Activated naive CD4-positive, alpha-beta T cell treated with anti-CD3 and anti-CD28 coated beads, Interleukin-2, amount 50 U/mL, for 72 hours (primary cell): ENCODE results near the gene PPID. TPM values are rescaled to one million over a fixed set of nuclear protein-coding genes. Genes with fewer than 3 reads are reported as not detected.
A peak's percentile ranks its signal among the peaks of the same experiment; 100 is the strongest.
"Not testable (repeated sequence)": the region's sequence is repeated elsewhere in the genome, so short reads cannot be mapped to it uniquely, and the experiment has no call there.

Experiments used
- ATAC-seq, 2 donors: fragments of 150-1000 bp; cut with Tn5 transposase; 2 replicates each; pipeline ENCODE4 v1.10.0; 2021; ENCODE audit warnings: mild to moderate bottlenecking in 2 of 2, moderate library complexity in 2 of 2
- DNase-seq, 2 donors: peaks; one replicate each; pipeline ENCODE4 v3.0.0; 2021 to 2022; ENCODE audit warnings: low spot score in 2 of 2
- H3K27ac Mint-ChIP-seq, 2 donors: one replicate each; pipeline ENCODE4 v1.8.0; 2022; ENCODE audit warnings: mild to moderate bottlenecking in 2 of 2, mixed read lengths in 2 of 2
- H3K36me3 Mint-ChIP-seq, 2 donors: one replicate each; pipeline ENCODE4 v1.8.0; 2022; ENCODE audit warnings: mixed read lengths in 2 of 2
- H3K9me3 Mint-ChIP-seq, 2 donors: one replicate each; pipeline ENCODE4 v1.8.0; 2022; ENCODE audit warnings: mixed read lengths in 2 of 2
- total RNA-seq, 2 donors: library from RNA; stranded (reverse); gene quantifications; one replicate each; pipeline ENCODE4 v1.2.3, GENCODE V29; 2022

Gene PPID
- total RNA-seq, result 10 to 100 TPM; 60.8 to 68.4 TPM

DNA sequence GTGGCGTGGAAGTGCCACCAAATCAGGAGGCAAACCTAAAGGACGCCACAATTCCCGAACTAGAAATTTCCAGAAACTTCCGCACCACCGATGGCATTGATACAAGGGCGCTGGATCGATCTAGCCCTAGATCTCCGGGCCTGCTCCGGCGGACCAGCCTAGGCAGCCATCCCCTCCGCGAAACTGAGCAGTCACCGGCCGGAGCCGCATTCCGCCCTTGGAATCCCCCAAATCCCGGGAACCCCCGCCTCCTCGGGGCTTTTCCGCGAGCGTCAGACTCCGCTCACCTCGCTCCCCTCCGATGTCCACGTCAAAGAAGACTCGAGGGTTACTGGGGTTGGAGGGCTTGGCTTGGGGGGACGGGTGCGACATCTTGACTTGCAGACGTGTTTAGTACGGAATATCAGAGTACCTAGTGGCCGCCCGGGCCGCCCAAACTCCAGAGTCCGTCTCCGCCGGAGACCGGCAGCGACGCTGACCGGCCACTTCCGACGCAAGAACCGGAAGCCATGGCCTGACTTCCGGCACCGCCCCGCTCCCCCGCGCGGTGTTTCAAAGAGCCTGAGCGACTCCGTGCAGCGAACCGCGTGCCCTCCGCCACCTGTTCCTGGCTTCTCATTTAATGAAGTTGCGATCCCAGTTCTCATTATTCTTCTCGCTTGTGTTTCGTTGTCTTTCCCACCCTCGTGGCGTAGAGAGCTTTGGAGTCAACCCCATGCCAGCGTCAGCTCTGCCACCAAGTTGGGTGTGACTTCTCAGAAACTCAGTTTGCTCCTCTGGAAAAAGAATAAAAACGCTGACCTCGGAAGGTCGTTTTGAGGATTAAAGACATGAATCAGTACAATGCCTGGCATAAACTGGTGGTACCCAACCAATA lies at the start of gene PPID:
PPID (minus strand) TSS at position 480 of the 877 bp plus-strand sequence; CDS start at position 372, 108 bp downstream.
- peak; percentile 80 to 88 for DNase-seq
- H3K27ac Mint-ChIP-seq, result peak within 1 kb of the TSS; percentile 95 to 99
- H3K36me3 Mint-ChIP-seq, result peaks cover 35 to 38% of the 10 kb centered on the region in 2 donors

DNA sequence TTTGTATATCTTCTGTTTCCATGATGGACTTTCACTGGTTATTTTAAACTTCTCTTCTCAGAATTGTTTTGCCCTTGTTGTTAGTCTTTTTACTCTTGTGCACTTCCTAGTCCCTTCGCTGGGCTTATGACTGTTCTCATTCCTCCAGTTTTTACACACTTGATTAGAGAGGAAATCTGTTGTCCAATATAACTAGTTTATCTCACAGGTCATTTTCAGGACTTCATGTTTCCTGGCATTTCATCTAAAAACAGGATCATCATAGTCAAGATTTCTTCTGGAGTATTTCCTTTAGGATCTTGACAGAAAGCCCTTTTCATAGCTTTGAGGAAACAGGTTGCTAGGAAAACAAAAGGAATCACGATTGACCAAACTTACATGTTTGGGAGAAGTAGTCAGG lies 48.6 kb upstream of the PPID start:
- Mint-ChIP-seq H3K27ac (no peak overlapping the region), H3K36me3 (peaks cover 9 to 15% of the 10 kb centered on the region in 2 donors), H3K9me3 (no peaks in the 10 kb centered on the region)
- ATAC-seq, result no peak
- DNase-seq, result no peak

More for the DNA sequence above, at the start of gene PPID:
- no peaks in the 10 kb centered on the region for H3K9me3 Mint-ChIP-seq
- peak; percentile 86 to 95 for ATAC-seq

DNA sequence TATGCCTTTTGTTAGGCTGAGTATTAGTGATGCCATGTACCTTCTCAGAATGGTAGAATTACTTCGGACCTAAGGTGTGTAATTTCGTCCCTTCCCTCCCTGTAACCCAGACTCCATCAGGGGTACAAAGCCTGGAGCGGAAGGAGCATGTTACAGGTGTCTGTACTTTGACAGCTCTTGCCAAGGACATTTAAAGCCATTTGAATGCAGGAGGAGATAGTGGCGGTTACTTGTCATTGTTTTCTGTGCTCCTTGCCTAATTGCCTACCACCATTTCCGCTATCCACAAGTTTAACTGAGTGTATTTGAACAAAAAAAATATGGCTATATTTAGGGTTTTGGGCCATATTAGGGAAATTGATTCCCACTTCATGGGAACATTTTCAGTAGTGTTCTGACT lies 47.5 kb upstream of the PPID start:
- Mint-ChIP-seq H3K36me3 (peaks cover 9 to 15% of the 10 kb centered on the region in 2 donors), H3K9me3 (no peaks in the 10 kb centered on the region), H3K27ac (peak overlapping the region in 1 of 2 donors; percentile 65)
- DNase-seq (no peak), ATAC-seq (no peak)

DNA sequence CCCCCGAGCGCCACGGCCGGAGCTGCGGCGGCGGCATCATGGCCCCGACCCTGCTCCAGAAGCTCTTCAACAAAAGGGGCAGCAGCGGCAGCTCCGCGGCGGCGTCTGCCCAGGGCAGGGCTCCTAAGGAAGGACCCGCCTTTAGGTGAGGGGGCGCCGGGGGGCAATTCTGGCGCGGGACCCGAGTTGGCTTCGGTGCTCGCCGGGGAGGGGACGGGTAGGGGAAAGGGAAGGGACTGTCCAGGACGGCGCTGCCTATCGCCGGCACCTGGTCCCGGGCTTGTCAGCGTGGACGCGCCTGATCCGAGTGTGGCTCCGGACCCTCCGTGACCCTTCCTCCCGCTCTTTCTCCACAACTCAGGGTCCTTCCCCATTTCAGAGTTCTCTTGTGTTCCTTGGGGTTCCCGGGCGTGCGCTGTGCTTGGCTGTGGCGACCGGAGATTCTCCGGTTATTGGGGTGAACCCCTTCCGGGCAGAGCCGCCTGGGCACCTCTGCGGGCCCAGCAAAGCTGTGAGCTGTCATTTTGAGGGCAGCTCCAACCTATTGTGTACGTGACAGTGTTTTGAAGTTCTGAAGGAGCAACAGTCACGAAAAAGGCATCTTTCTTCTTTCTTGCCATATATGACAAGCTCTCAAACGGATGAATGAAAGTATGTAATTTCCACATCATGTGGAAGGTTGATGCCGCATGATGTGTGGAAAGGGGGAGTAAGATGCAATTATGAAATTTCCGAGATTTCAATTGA lies 46.2 kb upstream of the PPID start:
- peak; percentile 47 to 72 for ATAC-seq

DNA sequence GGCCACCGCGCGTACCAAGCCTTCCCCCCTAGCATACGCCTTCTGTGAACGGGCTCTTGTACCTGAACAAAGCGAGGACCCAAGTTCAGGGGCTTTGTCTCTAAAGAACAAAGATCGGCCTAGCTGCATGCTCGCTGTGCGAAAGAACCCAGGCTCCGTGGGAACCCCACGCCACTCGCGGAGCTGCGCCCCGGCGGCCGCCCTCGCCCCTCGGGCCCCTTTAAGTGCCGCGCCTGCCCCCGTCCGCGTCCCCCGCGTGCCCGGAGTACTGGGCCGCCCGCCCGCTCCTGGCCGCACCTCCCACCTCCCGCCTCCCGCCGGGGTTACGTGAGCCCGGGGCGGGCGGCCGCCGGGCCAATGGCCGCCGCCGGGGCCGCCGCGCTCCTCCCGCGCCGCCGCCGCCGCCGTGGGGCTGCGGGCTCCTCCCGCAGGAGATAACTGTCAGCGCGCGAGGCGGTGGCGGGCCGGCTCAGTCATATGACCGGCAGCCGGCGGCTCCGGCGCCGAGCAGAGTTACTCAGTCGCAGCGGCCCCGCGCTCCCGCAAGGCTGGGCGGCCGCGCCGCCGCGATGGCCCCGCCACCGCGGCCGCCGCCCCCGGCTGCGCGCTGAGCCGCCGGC lies 45.5 kb upstream of the PPID start, which contains the start of gene FNIP2:
FNIP2 (plus strand) TSS at position 472 of the 620 bp plus-strand sequence. CDS start 187 bp downstream, outside the sequence.
- H3K27ac Mint-ChIP-seq, result peak within 1 kb of the TSS; percentile 95 to 99
- H3K9me3 Mint-ChIP-seq, result no peaks in the 10 kb centered on the region
- ATAC-seq (peak; percentile 87 to 88), DNase-seq (peak; percentile 73 to 78)
- peaks cover 9 to 15% of the 10 kb centered on the region in 2 donors for H3K36me3 Mint-ChIP-seq

More for the DNA sequence above, 46.2 kb upstream of the PPID start:
- DNase-seq, result peak; percentile 46 to 75
- H3K36me3 Mint-ChIP-seq, result peaks cover 9 to 15% of the 10 kb centered on the region in 2 donors
- no peaks in the 10 kb centered on the region for H3K9me3 Mint-ChIP-seq
- H3K27ac Mint-ChIP-seq, result peak overlapping the region; percentile 95 to 99

DNA sequence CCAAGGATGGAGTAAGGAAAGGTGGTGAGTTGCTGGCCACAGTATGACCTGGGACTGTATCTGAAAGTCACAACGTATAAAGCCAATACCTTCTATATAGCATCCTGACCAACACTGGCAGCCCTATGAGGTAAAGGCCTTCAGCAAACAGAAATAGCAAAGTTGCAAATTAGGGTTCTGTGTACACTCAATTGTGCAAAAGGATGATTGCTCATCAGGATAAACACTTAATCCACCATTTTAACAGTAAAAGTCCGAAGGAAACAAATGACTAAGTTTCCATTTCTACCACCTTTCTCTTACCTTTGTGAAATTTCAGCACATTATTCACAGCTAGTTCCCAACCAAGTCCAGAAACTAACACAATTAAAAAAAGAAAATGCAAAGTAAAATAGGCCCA lies 44.3 kb upstream of the PPID start:
- Mint-ChIP-seq H3K27ac (peak overlapping the region; percentile 54 to 86), H3K9me3 (no peaks in the 10 kb centered on the region)
- peak in 1 of 2 donors; percentile 47 for ATAC-seq

DNA sequence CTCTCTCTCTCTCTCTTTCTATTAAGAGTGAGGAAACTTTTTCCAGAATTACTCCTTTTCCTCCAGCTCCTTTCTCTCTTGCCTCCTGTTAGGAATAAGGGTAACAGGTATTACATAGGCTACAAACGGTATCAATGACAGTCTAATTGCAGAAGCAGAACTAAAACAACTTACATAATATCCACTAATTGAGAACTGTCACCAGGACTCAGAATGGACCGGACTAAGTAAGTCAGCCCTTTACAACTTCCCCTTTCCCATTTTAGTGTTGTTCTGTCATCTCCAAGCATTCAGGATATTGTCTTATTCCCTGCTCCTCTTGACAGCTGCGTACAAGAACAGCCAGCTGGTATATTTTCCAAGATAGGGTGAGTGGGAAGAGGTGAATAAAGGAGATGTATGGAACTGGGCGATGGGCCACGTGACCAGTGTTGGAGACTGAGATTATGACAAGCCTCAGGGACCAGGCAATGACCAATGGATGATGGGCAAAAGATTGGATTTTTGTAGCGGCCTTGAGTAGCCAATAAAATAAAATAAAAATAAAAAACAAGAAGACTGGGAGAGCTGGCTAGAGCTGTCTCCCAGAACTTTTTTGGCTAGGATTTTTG lies 43.3 kb upstream of the PPID start:
- Mint-ChIP-seq H3K27ac (no peak overlapping the region), H3K36me3 (peaks cover 8 to 9% of the 10 kb centered on the region in 2 donors), H3K9me3 (no peaks in the 10 kb centered on the region)
- DNase-seq, result no peak
- ATAC-seq, result no peak

More for the DNA sequence above, 44.3 kb upstream of the PPID start:
- H3K36me3 Mint-ChIP-seq, result peaks cover 9 to 13% of the 10 kb centered on the region in 2 donors
- no peak for DNase-seq

DNA sequence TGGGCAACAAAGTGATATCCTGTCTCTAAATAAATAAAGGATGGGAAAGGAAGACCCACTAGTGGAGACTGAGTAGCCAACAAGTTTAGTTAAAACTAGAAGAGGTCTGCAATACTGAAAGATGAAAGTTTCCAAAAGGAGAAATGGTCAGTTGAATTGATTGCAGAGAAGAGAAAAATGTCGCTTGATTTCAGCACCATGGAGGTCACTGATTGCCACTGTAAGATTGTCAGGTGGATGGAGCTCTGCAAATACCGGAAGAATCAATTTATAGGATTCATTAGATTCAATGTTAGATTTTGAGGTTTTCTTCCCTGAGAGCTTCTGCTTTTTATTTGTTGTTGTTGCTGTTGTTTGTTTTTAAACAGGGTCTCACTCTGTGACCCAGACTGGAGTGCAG lies 40.3 kb upstream of the PPID start:
- no peak for ATAC-seq
- H3K27ac Mint-ChIP-seq, result no peak overlapping the region
- H3K9me3 Mint-ChIP-seq, result no peaks in the 10 kb centered on the region

DNA sequence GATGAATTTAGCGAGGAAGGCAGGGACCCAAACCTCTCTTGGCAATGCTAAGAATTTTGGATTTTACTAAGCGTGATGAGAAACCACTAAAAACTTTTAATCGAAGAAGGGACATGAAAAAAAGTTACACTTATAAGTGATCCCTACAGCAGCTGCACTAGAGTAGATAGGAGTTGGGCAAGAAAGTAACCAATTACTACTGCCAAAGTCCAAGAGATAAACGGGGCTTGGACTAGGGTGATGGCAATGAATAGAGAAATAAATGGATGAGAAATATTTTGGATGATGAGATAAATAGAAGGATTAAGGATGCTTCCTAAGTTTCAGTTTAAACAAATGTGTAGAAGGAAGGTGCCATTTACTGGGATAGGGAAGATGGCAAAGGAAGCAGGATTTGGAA lies 39.4 kb upstream of the PPID start:
- ATAC-seq (no peak), DNase-seq (no peak)
- H3K36me3 Mint-ChIP-seq, result no peaks in the 10 kb centered on the region
- H3K27ac Mint-ChIP-seq, result no peak overlapping the region
- H3K9me3 Mint-ChIP-seq, result peaks cover 0 to 5% of the 10 kb centered on the region in 2 donors

More for the DNA sequence above, 40.3 kb upstream of the PPID start:
- no peak for DNase-seq
- H3K36me3 Mint-ChIP-seq, result no peaks in the 10 kb centered on the region

DNA sequence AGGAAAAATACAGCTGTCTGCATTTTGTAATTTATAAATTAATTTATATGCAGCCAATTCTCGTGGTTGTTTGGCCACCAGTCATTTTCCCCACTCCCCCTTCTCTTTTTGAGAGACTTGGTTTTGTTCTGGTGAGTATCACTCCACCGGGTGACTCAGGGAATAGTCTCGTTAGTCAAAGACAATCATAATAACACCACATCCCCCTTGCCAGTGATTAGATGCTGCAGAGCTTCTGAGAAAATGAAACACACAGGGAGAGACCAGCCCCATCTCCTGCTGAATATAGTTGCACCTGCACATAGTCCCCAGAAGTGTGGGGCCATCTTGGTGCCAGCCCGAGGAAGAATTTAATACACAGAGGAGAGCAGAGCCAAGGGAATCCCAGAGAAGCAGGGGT lies 37.7 kb upstream of the PPID start:
- DNase-seq (peak in 1 of 2 donors; percentile 9), ATAC-seq (peak; percentile 60 to 97)
- H3K36me3 Mint-ChIP-seq, result no peaks in the 10 kb centered on the region
- H3K9me3 Mint-ChIP-seq, result peaks cover 0 to 10% of the 10 kb centered on the region in 2 donors
- no peak overlapping the region for H3K27ac Mint-ChIP-seq

DNA sequence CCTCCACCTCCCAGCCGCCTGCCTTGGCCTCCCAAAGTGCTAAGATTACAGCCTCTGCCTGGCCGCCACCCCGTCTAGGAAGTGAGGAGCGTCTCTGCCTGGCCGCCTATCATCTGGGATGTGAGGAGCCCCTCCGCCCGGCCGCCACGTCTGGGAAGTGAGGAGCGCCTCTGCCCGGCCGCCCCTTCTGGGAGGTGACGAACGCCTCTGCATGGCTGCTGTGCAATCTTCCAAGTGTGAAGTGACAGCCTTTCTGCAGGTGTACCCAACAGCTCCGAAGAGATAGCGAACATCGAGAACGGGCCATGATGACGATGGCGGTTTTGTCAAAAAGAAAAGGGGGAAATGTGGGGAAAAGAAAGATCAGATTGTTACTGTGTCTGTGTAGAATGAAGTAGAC lies 36.3 kb upstream of the PPID start:
- not testable (repeated sequence) for DNase-seq, H3K36me3 Mint-ChIP-seq, ATAC-seq, H3K9me3 Mint-ChIP-seq, H3K27ac Mint-ChIP-seq

DNA sequence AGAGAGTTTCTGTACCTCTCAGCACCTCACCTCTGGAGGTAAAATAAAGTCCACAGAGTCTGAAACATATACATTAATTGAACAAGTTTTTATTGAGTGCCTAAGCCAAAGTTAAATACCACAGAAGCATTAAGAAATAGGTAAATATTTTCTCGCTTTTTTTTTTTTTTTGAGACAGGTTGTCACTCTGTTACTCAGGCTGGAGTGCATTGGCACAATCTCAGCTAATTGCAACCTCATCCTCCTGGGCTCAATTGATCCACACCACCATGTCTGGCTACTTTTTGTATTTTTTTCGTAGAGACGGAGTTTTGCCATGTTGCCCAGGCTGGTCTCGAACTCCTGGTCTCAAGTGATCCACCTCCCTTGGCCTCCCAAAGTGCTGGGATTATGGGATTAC lies 35.5 kb upstream of the PPID start:
- H3K27ac Mint-ChIP-seq, result no peak overlapping the region
- H3K9me3 Mint-ChIP-seq, result peaks cover 0 to 10% of the 10 kb centered on the region in 2 donors
- no peak for ATAC-seq
- H3K36me3 Mint-ChIP-seq, result no peaks in the 10 kb centered on the region
- no peak for DNase-seq

DNA sequence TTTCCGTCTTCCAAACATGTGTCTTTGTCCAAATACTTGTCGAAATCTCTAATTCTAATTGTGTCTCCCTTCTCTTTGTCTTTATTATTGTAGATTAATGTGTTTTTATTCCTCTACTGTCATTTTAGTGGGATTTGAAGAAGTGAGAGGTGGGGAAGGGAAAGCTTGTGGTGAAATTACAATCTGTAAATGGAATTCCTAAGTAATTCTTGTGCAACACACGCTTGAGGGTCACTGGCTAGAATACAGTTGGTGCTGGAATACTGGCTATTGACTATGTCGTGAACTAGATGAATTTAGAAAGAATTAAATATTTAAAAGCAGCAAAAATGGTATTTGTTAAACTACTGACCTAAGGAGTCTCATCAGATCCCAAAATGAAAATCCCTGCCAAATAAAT lies 34.9 kb upstream of the PPID start:
- ATAC-seq, result no peak
- peaks cover 0 to 10% of the 10 kb centered on the region in 2 donors for H3K9me3 Mint-ChIP-seq

DNA sequence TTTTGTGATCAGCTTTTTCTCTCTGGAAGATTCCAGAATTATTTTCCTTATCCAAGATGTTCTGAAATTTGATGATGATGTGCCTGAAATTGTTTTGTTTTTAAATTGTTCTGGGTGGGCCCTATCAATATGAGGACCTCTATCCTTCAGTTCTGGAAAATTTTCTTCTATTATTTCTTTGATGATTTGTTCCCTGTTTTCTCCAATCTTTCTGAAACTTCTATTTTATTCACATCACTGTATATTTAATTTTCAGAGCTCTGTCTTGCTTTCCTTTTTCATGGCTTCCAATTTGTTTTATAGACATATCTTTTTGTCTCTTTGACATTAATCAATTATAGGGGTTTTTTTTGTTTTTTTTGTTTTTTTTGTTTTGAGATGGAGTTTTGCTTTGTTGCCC lies 33.4 kb upstream of the PPID start:
- DNase-seq (no peak), ATAC-seq (no peak)
- Mint-ChIP-seq H3K36me3 (no peaks in the 10 kb centered on the region), H3K9me3 (peaks cover 0 to 10% of the 10 kb centered on the region in 2 donors), H3K27ac (no peak overlapping the region)

More for the DNA sequence above, 34.9 kb upstream of the PPID start:
- no peak for DNase-seq
- H3K27ac Mint-ChIP-seq, result no peak overlapping the region
- no peaks in the 10 kb centered on the region for H3K36me3 Mint-ChIP-seq

DNA sequence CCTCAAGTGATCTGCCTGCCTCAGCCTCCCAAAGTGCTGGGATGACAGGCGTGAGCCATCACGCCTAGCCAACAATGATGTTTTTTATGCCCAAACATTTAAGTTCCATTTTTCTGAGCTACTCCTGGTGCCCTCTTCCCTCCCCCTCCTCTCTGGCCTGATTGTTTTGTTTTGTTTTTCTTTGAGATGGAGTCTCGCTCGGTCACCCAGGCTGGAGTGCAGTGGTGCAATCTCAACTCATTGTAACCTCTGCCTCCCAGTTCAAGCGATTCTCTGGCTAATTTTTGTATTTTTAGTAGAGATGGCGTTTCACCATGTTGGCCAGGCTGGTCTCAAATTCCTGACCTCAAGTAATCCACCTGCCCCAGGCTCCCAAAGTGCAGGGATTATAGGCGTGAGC lies 32.6 kb upstream of the PPID start:
- DNase-seq, ATAC-seq, H3K9me3 Mint-ChIP-seq, H3K36me3 Mint-ChIP-seq, H3K27ac Mint-ChIP-seq: not testable (repeated sequence)
